Endothelial cell of umbilical vein (primary cell): ENCODE results near the gene SIVA1. TPM values are rescaled to one million over a fixed set of nuclear protein-coding genes. Genes with fewer than 3 reads are reported as not detected.
A peak's percentile ranks its signal among the peaks of the same experiment; 100 is the strongest.

Experiments
- BruUV-seq: library from RNA; stranded (reverse); fragments of 400-500 nt; replicated peaks from 2 replicates; lab custom pipeline; 2021; lab: Mats Ljungman, UMichigan
- CTCF ChIA-PET: fragments of 300-600, 350-600 bp; sonication (Branson Sonifier 250); formaldehyde crosslinking; loops from one replicate; lab custom pipeline; 2021; ENCODE audit warnings: antibody characterized with exemption, inconsistent platforms; lab: Charles Lee
- POLR2A ChIA-PET: fragments of 300-600, 350-600 bp; sonication (Branson Sonifier 250); formaldehyde crosslinking; loops from one replicate; lab custom pipeline; 2021; ENCODE audit warnings: antibody characterized with exemption, inconsistent platforms; lab: Charles Lee
- DNase-seq: peaks from one replicate; pipeline ENCODE4 v3.0.0-alpha.2; 2011; ENCODE audit warnings: low read depth, low spot score
- FAIRE-seq: peaks from 2 replicates; lab custom pipeline; 2011; peaks lifted over from hg19 to GRCh38; lab: Jason Lieb, UNC
- H2AFZ ChIP-seq: 2 replicates; pipeline ENCODE4 v1.6.0; 2012; ENCODE audit warnings: low read depth, low read length, control low read depth, inconsistent platforms
- H3K27ac ChIP-seq: 2 replicates; pipeline ENCODE4 v1.5.1; 2011; ENCODE audit warnings: low read depth, mild to moderate bottlenecking, control low read depth, low read length, moderate library complexity; ENCODE audit not compliant: insufficient read depth
- H3K27me3 ChIP-seq, 2 experiments: 2 replicates each; pipeline versions ENCODE4 v1.6.0 to v1.6.1; 2011; ENCODE audit warnings: low read length in 2 of 2, mixed read lengths in 1 of 2; ENCODE audit not compliant: control insufficient read depth in 2 of 2, insufficient read depth in 2 of 2
- H3K36me3 ChIP-seq, 2 experiments: 2 replicates in 1 of 2; 3 replicates in 1 of 2; pipeline ENCODE4 v1.5.1; 2011; ENCODE audit warnings: low read length in 2 of 2, mild to moderate bottlenecking in 1 of 2, moderate library complexity in 1 of 2; ENCODE audit not compliant: control insufficient read depth in 2 of 2, insufficient read depth in 2 of 2; ENCODE audit errors: extremely low read depth in 1 of 2
- H3K4me1 ChIP-seq: 3 replicates; pipeline ENCODE4 v1.5.1; 2011; ENCODE audit warnings: mild to moderate bottlenecking, low read length; ENCODE audit not compliant: control insufficient read depth, insufficient read depth; ENCODE audit errors: extremely low read depth
- H3K4me2 ChIP-seq: 2 replicates; pipeline ENCODE4 v1.6.1; 2011; ENCODE audit warnings: low read length, control low read depth, mixed read lengths; ENCODE audit not compliant: insufficient read depth
- H3K4me3 ChIP-seq, 3 experiments: fragments of 200-600 bp in 1 of 3; sonication (generic), shearing (Covaris generic) in 1 of 3; replicated peaks in 1 of 3; 2 replicates each; pipeline ENCODE4 v1.5.1; 2011 to 2016; ENCODE audit warnings: control low read depth in 3 of 3, low read length in 3 of 3, mild to moderate bottlenecking in 2 of 3, inconsistent platforms in 1 of 3, low read depth in 1 of 3, moderate library complexity in 1 of 3; ENCODE audit not compliant: insufficient read depth in 1 of 3
- H3K79me2 ChIP-seq: 2 replicates; pipeline ENCODE4 v1.6.0; 2012; ENCODE audit warnings: low read length, inconsistent platforms; ENCODE audit not compliant: control insufficient read depth, insufficient read depth
- H3K9ac ChIP-seq: replicated peaks from 2 replicates; pipeline ENCODE3; 2011; ENCODE audit warnings: low read length, control low read depth; ENCODE audit not compliant: insufficient read depth; ENCODE audit errors: extremely low read depth
- H3K9me1 ChIP-seq: replicated peaks from 3 replicates; pipeline ENCODE4 v1.6.0; 2011; ENCODE audit warnings: mild to moderate bottlenecking, low read length; ENCODE audit not compliant: control insufficient read depth, insufficient read depth; ENCODE audit errors: extremely low read depth
- H3K9me3 ChIP-seq: replicated peaks from 2 replicates; pipeline ENCODE4 v1.5.1; 2012; ENCODE audit warnings: low read length, inconsistent platforms; ENCODE audit not compliant: control insufficient read depth, insufficient read depth
- H4K20me1 ChIP-seq: replicated peaks from 2 replicates; pipeline ENCODE3; 2011; ENCODE audit warnings: mild to moderate bottlenecking, low read length; ENCODE audit not compliant: control insufficient read depth, insufficient read depth; ENCODE audit errors: extremely low read depth
- CTCF ChIP-seq, 2 donors: IDR thresholded peaks; 1 replicate in 1 of 2; 2 replicates in 1 of 2; pipeline ENCODE4 v1.5.1; 2011; ENCODE audit warnings: low read length in 2 of 2, mild to moderate bottlenecking in 2 of 2, moderate library complexity in 2 of 2, control low read depth in 1 of 2, inconsistent platforms in 1 of 2, low read depth in 1 of 2; ENCODE audit not compliant: insufficient read depth in 1 of 2; ENCODE audit errors: extremely low read depth in 1 of 2
- JUN ChIP-seq: IDR thresholded peaks from 2 replicates; pipeline ENCODE4 v1.6.1; 2011; ENCODE audit warnings: borderline replicate concordance, low read depth; ENCODE audit not compliant: insufficient read length, insufficient read depth
- POLR2AphosphoS5 ChIP-seq: IDR thresholded peaks from 2 replicates; pipeline ENCODE4 v1.6.1; 2012; ENCODE audit warnings: low read depth, mild to moderate bottlenecking, control low read depth, low read length, moderate library complexity; ENCODE audit not compliant: insufficient read depth
- dilution Hi-C: fragments of 300-500 bp; cut with MboI; formaldehyde crosslinking; loops from one replicate; pipeline ENCODE4 v1.15.0; 2019; ENCODE audit warnings: low sequenced_read_pairs; ENCODE audit not compliant: extremely low pct_ligation_motif_present
- intact Hi-C: fragments of 100-400 bp; cut with micrococcal nuclease; formaldehyde crosslinking; loops from one replicate; pipeline ENCODE4 v1.10.0; 2022
- polyA plus RNA-seq, 4 experiments: library from polyadenylated mRNA; depleted of rRNA in 3 of 4; stranded (reverse) in 3 of 4; unstranded in 1 of 4; fragments of >200 nt; gene quantifications; 2 replicates each; pipeline versions ENCODE4 v1.2.1 to v1.2.3, GENCODE V29; 2011 to 2012; ENCODE audit warnings: missing spikeins in 1 of 4
- total RNA-seq: library from RNA; stranded (reverse); gene quantifications from 2 replicates; pipeline ENCODE4 v1.2.3, GENCODE V29; 2021

SIVA1 gene
- total and polyA plus RNA-seq, 2 donors (not counting 3 experiments of a cell fraction or from before 2014, with no cell fraction given): 101 to 299 TPM

GRCh38 chr14:104708606-104709268 is 44.2 kb upstream of the SIVA1 start:
- Histone ChIP-seq H3K27me3 (no peaks in the 10 kb centered on the region), H3K27ac (no peak overlapping the region), H3K9me1 (no peaks in the 10 kb centered on the region), H3K36me3 (peaks cover 11 to 36% of the 10 kb centered on the region in 2 experiments), H3K9me3 (no peaks in the 10 kb centered on the region), H4K20me1 (no peaks in the 10 kb centered on the region), H2AFZ (no peak overlapping the region), H3K9ac (no peak overlapping the region), H3K4me2 (no peak overlapping the region), H3K79me2 (no peaks in the 10 kb centered on the region), H3K4me1 (no peaks in the 10 kb centered on the region), H3K4me3 (no peak overlapping the region)
- TF ChIP-seq JUN: no peak
- peak; percentile 97 to 98 for TF ChIP-seq CTCF (IDR thresholded peaks at IDR 0.05; ENCODE audit: extremely low read depth in 1 of 2, insufficient read depth in 1 of 2, low read depth in 1 of 2, low read length in 2 of 2)
- TF ChIP-seq POLR2AphosphoS5: peak; percentile 9
- BruUV-seq: no TSS peak
- DNase-seq: peak; percentile 61
- dilution Hi-C loops (no loop called here), intact Hi-C loops (loop anchor here (1.0 kb wide), 2 partner anchors 43 to 58 kb away; no protein-coding TSS in a partner anchor)
- CTCF ChIA-PET: interaction anchor here (0.7 to 2.0 kb wide), 15 partner anchors 11 to 61 kb away, joined by 3 to 30 read pairs (median 4); no protein-coding TSS in a partner anchor
- FAIRE-seq: peak; percentile 68
- POLR2A ChIA-PET: no interaction called here
